Measurements from ENCODE around the gene BAZ2B. TPM values are rescaled to one million over a fixed set of nuclear protein-coding genes. Genes with fewer than 3 reads are reported as not detected.

Gene BAZ2B
- total RNA-seq, 1 experiment from 2014 or later = 54.9 TPM

GRCh38 chr2:159639712-159640111 is 23.4 kb upstream of the BAZ2B start:
- no peaks in the 10 kb centered on the region for H3K4me1 ChIP-seq (ENCODE audit: insufficient read depth, low read length)
- Mint-ChIP-seq H3K4me3 (no peak overlapping the region), H3K36me3 (ENCODE audit: insufficient read depth in 1 of 3, low read depth in 3 of 3) (peaks cover 3 to 15% (median 4%) of the 10 kb centered on the region in 3 experiments; a peak in 5 of 7 replicates), H3K9me3 (peaks cover 5 to 8% of the 10 kb centered on the region in 2 experiments; a peak in 4 of 5 replicates), H3K4me1 (peaks cover 8 to 17% of the 10 kb centered on the region in 2 experiments), H3K27ac (no peak overlapping the region), H3K27me3 (ENCODE audit: low read depth) (no peaks in the 10 kb centered on the region)
- no peaks in the 10 kb centered on the region for H3K79me1 ChIP-seq (ENCODE audit: insufficient read depth, low read depth, low read length, poor library complexity, severe bottlenecking)
- H3K23me2 ChIP-seq (ENCODE audit: insufficient read length, low read depth, low read length, poor library complexity, severe bottlenecking) = no peaks in the 10 kb centered on the region
- no peak overlapping the region for H3K14ac ChIP-seq (ENCODE audit: insufficient read depth, low read length)
- H4K20me1 ChIP-seq (ENCODE audit: control insufficient read depth, insufficient read depth, insufficient read length) = no peaks in the 10 kb centered on the region
- no peak overlapping the region for H2BK20ac ChIP-seq (ENCODE audit: low read depth, low read length, poor library complexity, severe bottlenecking)
- DNase-seq = no peak
- H3K56ac ChIP-seq (ENCODE audit: insufficient read length, low read depth, low read length) = no peak overlapping the region
- H2BK15ac ChIP-seq (ENCODE audit: low read depth, low read length) = no peak overlapping the region
- H3K27ac ChIP-seq (ENCODE audit: insufficient read length, low read depth, low read length) = no peak overlapping the region
- no peaks in the 10 kb centered on the region for H3K9me3 ChIP-seq (ENCODE audit: control insufficient read depth, low read depth, low read length)
- no peak overlapping the region for H4K91ac ChIP-seq (ENCODE audit: insufficient read length, low read depth, low read length)
- H2BK12ac ChIP-seq (ENCODE audit: insufficient read length, low read depth, low read length) = no peak overlapping the region
- H3K18ac ChIP-seq (ENCODE audit: insufficient read length, low read depth, low read length) = no peak overlapping the region
- H4K5ac ChIP-seq (ENCODE audit: insufficient read length, low read depth, low read length) = no peak overlapping the region
- no peaks in the 10 kb centered on the region for H3K79me2 ChIP-seq (ENCODE audit: insufficient read depth, low read length)
- H3K4ac ChIP-seq (ENCODE audit: low read depth, low read length) = no peak overlapping the region
- H2AFZ ChIP-seq (ENCODE audit: low read length) = no peak overlapping the region
- no peak overlapping the region for H4K8ac ChIP-seq (replicated peaks; ENCODE audit: insufficient read length, low read depth, low read length)
- no peak overlapping the region for H3T11ph ChIP-seq (ENCODE audit: low read length)
- H2BK120ac ChIP-seq (ENCODE audit: low read depth, low read length, poor library complexity, severe bottlenecking) = no peak overlapping the region
- no peaks in the 10 kb centered on the region for H3K27me3 ChIP-seq (ENCODE audit: insufficient read depth, low read length)
- no peak for TF ChIP-seq CTCF (conservative IDR thresholded peaks at IDR 0.05)
- no peak overlapping the region for H2AK5ac ChIP-seq (ENCODE audit: insufficient read length, low read length)
- H3K4me2 ChIP-seq (ENCODE audit: insufficient read depth, insufficient read length, low read length) = no peak overlapping the region
- no peak overlapping the region for H3K23ac ChIP-seq (ENCODE audit: insufficient read length, low read depth, low read length)
- no peak overlapping the region for H3K9ac ChIP-seq (ENCODE audit: extremely low read depth, insufficient read length, low read length)
- no peak overlapping the region for H2BK5ac ChIP-seq (ENCODE audit: insufficient read length, low read length)

Measured in H9 (cell line).